ENCODE data around the gene PACS2. TPM values are rescaled to one million over a fixed set of nuclear protein-coding genes. Genes with fewer than 3 reads are reported as not detected.
"Not testable (repeated sequence)": the region's sequence is repeated elsewhere in the genome, so short reads cannot be mapped to it uniquely, and the experiment has no call there.

PACS2 gene
- 1 to 10 TPM; 2.0 to 3.3 (median 2.7) TPM for polyA plus RNA-seq

DNA sequence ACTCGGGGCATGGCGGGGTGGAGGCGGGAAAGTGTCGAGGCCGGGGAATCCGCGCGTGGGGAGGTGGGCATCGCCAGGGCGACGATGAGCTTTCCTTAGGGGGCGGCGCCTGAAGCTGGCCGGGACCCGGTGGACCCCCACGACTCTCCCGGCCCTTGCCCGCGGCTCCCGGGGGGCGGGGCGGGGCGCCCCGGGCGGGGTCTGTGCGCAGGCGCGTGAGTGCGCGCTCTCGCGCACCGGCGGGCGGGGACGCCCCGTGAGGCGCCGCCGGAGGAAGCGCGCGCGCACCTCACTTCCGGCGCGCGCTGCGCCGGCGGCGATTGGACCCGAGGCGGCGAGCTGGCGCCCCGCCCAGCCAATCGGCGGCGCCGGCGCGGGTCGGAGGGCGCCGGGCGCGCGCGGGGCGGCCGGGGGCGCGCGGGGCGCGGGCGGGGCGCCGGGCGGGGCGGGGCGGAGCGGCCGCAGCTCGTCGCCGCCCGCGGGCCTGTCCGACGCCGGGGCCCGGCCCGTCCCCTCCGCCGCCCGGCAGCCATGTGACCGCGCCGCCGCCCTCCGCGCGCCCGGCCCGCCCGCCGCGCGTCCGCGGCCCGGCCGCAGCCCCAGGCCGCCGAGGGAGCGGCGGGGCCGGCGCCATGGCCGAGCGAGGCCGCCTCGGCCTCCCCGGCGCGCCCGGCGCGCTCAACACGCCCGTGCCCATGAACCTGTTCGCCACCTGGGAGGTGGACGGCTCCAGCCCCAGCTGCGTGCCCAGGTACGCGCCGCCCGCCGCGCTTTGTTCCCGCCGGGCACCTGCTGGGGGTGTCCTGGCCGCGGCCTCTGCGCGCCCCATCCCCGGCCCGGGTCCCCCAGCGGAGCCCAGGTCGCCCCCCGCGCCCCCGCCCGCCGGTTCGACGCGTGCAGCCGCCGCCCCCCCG lies at the start of gene PACS2:
Gene PACS2 (plus strand): TSS at position 462 of the 914 bp plus-strand sequence. CDS start 171 bp downstream, at position 633.
- Mint-ChIP-seq H3K4me1 (peaks cover 22 to 30% of the 10 kb centered on the region in 2 donors), H3K27me3 (ENCODE audit: low read depth in 3 of 3) (peaks cover 7 to 13% (median 12%) of the 10 kb centered on the region in 3 donors), H3K36me3 (no peaks in the 10 kb centered on the region), H3K27ac (peak within 1 kb of the TSS; percentile 80 to 93 (median 88)), H3K4me3 (peak within 1 kb of the TSS; percentile 85 to 89 (median 88)), H3K9me3 (no peaks in the 10 kb centered on the region)
- DNase-seq, result peak; percentile 80 to 87 (median 86)

DNA sequence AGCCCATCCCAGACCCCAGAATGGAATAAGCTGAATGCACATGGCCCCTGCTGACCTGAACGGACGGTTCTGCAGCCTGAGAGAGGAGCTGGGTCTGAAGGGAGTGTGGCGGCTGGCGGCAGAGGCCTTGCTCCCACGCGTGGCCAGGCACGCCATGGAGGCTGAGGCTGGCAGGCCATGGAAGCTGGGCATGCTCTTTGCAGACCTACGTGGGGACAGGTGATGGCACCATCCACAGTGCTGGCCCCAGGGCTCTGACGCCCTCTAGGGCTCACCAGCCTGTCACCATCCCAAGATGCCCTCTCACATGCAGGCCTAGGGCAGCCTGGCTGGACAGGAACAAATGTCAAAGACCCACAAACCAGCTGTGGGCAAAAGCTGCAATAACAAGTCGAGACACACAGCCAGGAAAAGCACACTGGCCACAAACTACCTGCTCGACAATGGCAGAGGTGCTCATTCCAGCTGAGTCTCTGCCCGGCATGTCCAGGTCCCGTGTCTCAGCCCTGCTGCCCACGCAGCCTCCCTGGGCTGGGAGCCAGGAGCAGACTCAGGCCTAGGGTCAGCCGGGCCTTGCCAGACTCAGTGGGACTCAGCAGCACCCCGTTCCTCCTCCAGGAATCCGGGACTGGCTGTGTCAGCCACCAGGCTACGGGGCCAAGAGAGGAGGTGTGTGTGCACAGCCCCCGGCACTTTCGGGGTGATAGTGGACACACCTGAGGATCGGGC lies 46.6 kb upstream of the PACS2 start:
- peaks cover 7 to 15% of the 10 kb centered on the region in 2 donors for H3K4me1 Mint-ChIP-seq
- H3K9me3 Mint-ChIP-seq, result no peaks in the 10 kb centered on the region
- peaks cover 0 to 4% (median 0%) of the 10 kb centered on the region in 3 donors for H3K36me3 Mint-ChIP-seq
- peaks cover 0 to 4% (median 2%) of the 10 kb centered on the region in 3 donors for H3K27me3 Mint-ChIP-seq (ENCODE audit: low read depth in 3 of 3)
- DNase-seq, result no peak
- H3K27ac Mint-ChIP-seq, result no peak overlapping the region
- H3K4me3 Mint-ChIP-seq, result no peak overlapping the region

DNA sequence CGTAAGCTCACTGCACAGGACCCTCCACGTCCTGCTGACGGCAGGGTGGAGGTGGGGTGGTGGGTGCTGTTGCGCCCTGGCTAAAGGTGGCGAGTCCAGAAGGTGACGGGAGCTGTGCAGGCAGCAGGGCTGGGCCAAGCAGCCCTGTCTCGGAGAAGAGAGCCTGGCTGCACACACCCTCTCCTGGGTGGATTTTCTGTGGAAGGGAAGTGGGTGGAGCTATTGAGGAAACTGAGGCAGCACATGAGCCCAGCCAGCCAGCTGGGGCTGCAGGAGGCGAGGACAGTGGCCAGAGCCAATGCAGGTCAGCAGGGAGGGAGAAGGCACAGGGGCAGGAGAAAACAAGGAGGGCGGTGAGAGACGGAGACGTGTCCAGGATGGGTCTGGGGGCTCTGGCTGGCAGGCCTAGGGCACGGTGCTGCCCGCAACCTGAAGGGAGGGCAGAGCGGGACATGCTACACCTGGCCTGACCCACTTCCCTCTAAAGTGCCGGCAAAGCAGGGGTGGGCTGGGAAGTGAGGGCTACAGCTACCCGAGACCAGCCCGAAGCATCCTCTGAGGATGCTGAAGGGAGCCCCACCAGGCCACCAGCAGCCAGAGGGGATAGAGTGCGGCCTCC lies 45.7 kb upstream of the PACS2 start:
- Mint-ChIP-seq H3K36me3 (peaks cover 0 to 4% (median 0%) of the 10 kb centered on the region in 3 donors), H3K9me3 (no peaks in the 10 kb centered on the region), H3K4me1 (peaks cover 8 to 15% of the 10 kb centered on the region in 2 donors), H3K4me3 (no peak overlapping the region), H3K27ac (no peak overlapping the region), H3K27me3 (ENCODE audit: low read depth in 3 of 3) (peaks cover 0 to 4% (median 2%) of the 10 kb centered on the region in 3 donors)
- no peak for DNase-seq

DNA sequence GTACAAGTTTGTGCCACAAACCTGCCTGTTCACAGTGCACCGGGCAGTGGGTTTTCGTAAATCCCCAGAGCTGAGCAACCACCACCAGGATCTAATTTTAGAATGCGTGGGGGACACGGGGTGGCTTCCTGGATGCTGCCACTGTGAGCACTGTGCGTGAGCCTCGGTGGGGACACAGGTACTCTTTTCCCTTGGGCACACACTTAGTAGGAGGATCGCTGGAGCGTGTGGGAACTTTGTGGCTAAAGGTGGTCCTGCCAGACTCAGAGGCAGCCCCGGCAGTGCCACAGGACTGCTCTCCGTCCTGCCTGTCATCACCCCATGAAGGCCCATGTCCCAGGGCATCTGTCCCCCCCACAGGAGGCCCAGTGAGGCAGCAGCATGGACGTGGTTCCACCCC lies 45.1 kb upstream of the PACS2 start:
- H3K36me3 Mint-ChIP-seq, result peaks cover 0 to 4% (median 0%) of the 10 kb centered on the region in 3 donors
- H3K9me3 Mint-ChIP-seq, result no peaks in the 10 kb centered on the region
- DNase-seq, result no peak
- H3K4me1 Mint-ChIP-seq, result peaks cover 12 to 15% of the 10 kb centered on the region in 2 donors
- no peak overlapping the region for H3K27ac Mint-ChIP-seq
- H3K4me3 Mint-ChIP-seq, result no peak overlapping the region
- peaks cover 0 to 9% (median 2%) of the 10 kb centered on the region in 3 donors for H3K27me3 Mint-ChIP-seq (ENCODE audit: low read depth in 3 of 3)

DNA sequence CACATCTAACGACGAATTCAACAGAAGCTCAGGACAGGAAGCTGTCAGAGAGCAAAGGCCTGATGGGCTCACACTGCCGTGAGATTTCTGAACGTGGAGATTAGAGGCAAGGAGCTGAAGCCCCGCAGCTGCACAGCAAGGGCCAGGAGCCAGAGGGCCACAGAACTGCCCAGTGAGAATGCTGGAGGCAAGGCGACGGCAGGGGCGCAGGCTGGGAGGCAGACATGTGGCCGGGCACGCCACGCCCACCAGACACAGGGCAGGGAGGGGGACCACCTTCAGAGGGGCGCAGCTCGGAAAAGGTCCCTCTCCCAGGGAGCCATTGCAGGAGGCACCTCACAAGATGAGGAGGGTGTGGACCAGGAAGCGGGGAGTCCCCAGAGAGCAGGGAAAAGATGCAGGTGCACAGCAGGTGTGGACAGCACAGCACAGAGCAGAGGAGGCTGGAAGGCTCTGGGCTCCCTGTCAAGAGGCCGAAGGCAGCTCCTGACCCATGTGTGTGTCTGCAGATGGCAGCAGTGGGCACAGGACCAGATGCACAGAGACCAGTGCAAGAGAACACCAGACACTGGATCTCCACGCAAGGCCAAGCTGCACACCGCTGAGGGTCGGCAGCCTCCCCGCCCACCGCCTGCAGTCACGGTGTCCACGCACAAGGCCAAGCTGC lies 43.2 kb upstream of the PACS2 start:
- Mint-ChIP-seq H3K4me1 (peaks cover 12 to 21% of the 10 kb centered on the region in 2 donors), H3K36me3 (peaks cover 0 to 4% (median 0%) of the 10 kb centered on the region in 3 donors), H3K27ac (peak overlapping the region in 5 of 6 donors; percentile 14 to 71 (median 22)), H3K27me3 (ENCODE audit: low read depth in 3 of 3) (peaks cover 0 to 12% (median 2%) of the 10 kb centered on the region in 3 donors), H3K9me3 (no peaks in the 10 kb centered on the region), H3K4me3 (no peak overlapping the region)
- no peak for DNase-seq

DNA sequence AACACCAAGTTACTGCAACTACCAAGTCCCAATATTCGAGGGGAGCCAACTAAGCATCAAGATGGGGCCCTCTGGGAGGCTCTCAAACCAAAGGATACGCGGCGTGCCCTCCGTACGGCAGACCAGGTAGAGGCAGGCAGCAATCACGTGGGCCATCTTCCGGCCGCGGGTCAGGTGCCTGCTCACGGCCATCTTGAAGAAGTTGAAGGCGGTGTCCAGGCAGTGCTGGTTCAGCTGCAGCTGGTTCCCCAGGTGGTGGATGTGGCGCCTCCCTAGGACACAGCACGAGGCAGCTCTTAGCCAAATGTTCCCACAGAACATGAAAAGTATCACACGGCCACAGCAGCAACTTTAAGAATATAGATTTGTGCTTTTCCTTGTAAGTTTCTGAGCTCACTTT lies 41.9 kb upstream of the PACS2 start:
- Mint-ChIP-seq H3K36me3 (peaks cover 0 to 4% (median 0%) of the 10 kb centered on the region in 3 donors), H3K4me3 (no peak overlapping the region), H3K27me3 (ENCODE audit: low read depth in 3 of 3) (peaks cover 0 to 10% (median 0%) of the 10 kb centered on the region in 3 donors), H3K9me3 (no peaks in the 10 kb centered on the region), H3K4me1 (peaks cover 6 to 19% of the 10 kb centered on the region in 2 donors), H3K27ac (peak overlapping the region in 4 of 6 donors; percentile 11 to 55 (median 18))
- DNase-seq, result no peak

DNA sequence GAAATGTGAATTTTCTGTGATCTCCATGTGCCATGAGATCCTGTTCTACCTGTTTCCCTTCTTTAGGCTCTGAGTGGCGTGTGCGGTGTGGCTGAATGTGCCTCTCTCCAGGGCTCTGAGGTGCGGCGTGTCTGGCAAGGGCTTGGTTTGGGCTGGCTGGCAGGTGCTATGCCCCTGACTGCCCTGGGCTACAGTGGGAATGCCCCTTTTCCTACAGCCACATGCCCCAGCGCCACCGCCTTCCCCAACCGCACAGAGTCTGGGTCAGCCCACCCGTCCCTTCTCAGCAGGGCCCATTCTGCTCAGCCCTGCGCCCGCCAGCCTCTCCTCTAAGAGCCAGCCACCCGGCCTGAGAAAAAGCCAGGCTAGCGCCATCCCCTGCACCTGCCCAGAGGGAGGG lies 41.5 kb upstream of the PACS2 start:
- no peak for DNase-seq
- peaks cover 0 to 4% (median 0%) of the 10 kb centered on the region in 3 donors for H3K36me3 Mint-ChIP-seq
- H3K4me1 Mint-ChIP-seq, result peaks cover 6 to 19% of the 10 kb centered on the region in 2 donors
- peaks cover 0 to 10% (median 0%) of the 10 kb centered on the region in 3 donors for H3K27me3 Mint-ChIP-seq (ENCODE audit: low read depth in 3 of 3)
- no peaks in the 10 kb centered on the region for H3K9me3 Mint-ChIP-seq
- H3K27ac Mint-ChIP-seq, result peak overlapping the region in 4 of 6 donors; percentile 11 to 55 (median 18)
- no peak overlapping the region for H3K4me3 Mint-ChIP-seq

DNA sequence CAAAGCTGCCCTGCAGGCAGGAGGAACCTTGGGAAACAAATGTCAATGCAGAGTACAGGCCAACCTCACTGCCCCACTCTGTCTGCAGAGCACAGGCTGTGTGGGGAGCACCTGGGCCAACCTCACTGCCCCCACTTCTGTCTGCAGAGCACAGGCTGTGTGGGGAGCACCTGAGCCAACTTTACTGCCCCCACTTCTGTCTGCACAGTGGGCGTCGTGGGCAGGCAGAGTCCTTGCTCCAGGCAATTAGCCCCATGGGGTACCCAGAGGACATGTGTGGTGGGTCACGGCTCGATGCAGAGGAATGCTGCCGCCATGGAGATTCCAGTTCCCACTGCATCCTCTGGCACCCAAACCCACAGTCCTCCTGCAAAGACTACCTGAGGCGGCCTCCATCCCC lies 39.9 kb upstream of the PACS2 start:
- Mint-ChIP-seq H3K4me3 (no peak overlapping the region), H3K27me3 (ENCODE audit: low read depth in 3 of 3) (peaks cover 0 to 14% (median 0%) of the 10 kb centered on the region in 3 donors), H3K36me3 (peaks cover 0 to 4% (median 0%) of the 10 kb centered on the region in 3 donors), H3K27ac (peak overlapping the region in 5 of 6 donors; percentile 34 to 91 (median 82)), H3K9me3 (no peaks in the 10 kb centered on the region), H3K4me1 (peaks cover 13 to 20% of the 10 kb centered on the region in 2 donors)
- no peak for DNase-seq

DNA sequence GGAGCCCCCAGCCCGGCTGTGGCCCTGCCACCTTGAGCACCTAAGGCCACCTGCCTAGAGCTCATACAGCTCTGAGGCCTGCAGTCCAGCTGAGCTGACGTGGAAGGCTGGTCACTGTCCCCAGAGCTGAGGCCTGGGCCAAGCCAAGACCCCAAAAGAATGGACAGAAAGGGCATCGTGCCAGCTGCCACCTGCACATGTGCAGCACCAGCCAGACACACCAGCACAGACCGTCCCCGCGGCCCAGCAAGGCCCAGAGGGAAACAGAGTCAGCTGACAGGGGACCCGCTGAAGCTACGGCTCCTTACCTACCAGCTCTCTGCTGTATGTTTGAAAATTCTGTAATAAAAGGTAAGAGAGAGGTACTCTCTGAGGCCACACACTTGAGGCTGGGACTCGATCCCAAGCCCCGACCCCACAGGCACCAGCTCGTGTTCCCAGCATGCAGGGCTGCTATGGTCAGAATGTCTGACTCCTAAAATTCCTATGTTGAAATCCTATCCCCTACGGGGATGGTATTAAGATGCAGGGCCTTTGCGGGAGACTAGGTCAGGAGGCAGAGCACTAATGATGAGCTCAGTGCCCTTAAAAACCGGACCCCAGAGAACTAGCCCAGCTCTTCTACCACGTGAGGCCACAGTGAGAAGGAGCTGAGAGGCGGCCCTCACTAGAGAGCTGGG lies 39.1 kb upstream of the PACS2 start:
- peaks cover 14 to 20% of the 10 kb centered on the region in 2 donors for H3K4me1 Mint-ChIP-seq
- peaks cover 0 to 4% (median 0%) of the 10 kb centered on the region in 3 donors for H3K36me3 Mint-ChIP-seq
- H3K4me3 Mint-ChIP-seq, result peak overlapping the region in 2 of 5 donors; percentile 31 to 51
- H3K9me3 Mint-ChIP-seq, result no peaks in the 10 kb centered on the region
- peaks cover 0 to 14% (median under 1%) of the 10 kb centered on the region in 3 donors for H3K27me3 Mint-ChIP-seq (ENCODE audit: low read depth in 3 of 3)
- H3K27ac Mint-ChIP-seq, result peak overlapping the region; percentile 66 to 91 (median 85)
- DNase-seq, result no peak

DNA sequence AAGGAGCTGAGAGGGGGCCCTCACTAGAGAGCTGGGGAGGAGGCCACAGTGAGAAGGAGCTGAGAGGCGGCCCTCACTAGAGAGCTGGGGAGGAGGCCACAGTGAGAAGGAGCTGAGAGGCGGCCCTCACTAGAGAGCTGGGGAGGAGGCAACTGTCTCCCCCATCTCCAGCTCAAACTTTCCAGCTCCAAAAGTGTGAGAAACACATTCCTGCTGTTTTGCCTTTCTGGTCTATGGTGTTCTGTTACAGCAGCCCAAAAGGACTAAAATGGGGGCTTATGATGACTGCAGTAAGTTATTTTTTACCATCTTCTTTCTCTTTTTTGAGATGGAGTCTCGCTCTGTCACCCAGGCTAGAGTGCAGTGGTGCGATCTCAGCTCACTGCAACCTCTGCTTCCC lies 37.1 kb upstream of the PACS2 start:
- H3K4me1 Mint-ChIP-seq, result peaks cover 18 to 27% of the 10 kb centered on the region in 2 donors
- peak overlapping the region in 5 of 6 donors; percentile 30 to 82 (median 79) for H3K27ac Mint-ChIP-seq
- peaks cover 2 to 15% (median 2%) of the 10 kb centered on the region in 3 donors for H3K27me3 Mint-ChIP-seq (ENCODE audit: low read depth in 3 of 3)
- H3K4me3 Mint-ChIP-seq, result peak overlapping the region in 1 of 5 donors; percentile 29
- H3K9me3 Mint-ChIP-seq, H3K36me3 Mint-ChIP-seq, DNase-seq: not testable (repeated sequence)

DNA sequence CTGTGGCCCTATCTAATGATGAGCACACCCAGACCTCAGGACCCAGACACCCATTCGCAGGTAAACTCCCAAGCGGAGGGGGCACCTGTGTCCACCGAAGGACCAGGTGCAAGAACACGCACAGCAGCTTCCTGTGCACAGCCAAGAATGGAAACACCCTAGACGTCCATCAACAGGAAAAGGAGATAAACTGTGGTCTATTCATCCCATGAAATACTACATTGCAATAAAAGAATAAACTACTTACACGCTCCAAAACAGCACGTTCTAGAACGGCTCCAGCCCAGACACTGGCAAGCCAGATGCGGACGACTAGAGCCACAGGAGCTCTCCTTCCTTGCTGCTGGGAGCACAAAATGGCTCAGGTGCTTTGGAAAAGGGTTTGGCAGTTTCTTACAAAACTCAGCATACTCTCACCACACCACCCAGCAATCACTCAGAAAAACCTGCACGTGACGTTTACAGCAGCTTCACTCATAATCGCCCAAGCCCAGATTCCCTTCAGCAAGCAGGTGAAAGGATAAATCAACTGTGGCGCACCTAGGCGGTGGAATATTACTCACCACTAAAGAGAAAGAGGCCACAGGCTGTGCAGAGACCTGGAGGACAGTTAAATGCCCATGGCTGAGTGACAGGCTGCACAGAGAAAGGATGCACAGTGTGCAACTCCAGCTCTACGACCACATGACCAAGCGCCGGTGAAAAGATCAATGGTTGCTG lies 34.7 kb upstream of the PACS2 start:
- Mint-ChIP-seq H3K9me3 (no peaks in the 10 kb centered on the region), H3K27me3 (ENCODE audit: low read depth in 3 of 3) (peaks cover 2 to 9% (median 2%) of the 10 kb centered on the region in 3 donors), H3K4me3 (no peak overlapping the region), H3K27ac (no peak overlapping the region), H3K36me3 (no peaks in the 10 kb centered on the region), H3K4me1 (peaks cover 35% of the 10 kb centered on the region in 2 donors)
- no peak for DNase-seq

DNA sequence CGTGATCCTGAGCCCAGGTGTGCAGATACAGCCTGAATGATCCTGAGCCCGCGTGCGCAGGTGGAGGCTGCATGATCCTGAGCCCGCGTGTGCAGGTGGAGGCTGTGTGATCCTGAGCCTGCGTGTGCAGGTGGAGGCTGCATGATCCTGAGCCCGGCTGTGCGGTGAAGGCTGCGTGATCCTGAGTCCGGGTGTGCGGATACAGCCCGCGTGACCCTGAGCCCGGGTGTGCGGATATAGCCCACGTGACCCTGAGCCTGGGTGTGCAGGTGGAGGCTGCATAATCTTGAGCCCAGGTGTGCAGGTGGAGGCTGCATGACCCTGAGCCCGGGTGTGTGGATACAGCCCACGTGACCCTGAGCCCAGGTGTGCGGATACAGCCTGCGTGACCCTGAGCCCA lies 34.0 kb upstream of the PACS2 start:
- Mint-ChIP-seq H3K27me3 (ENCODE audit: low read depth in 3 of 3) (peaks cover 2 to 12% (median 2%) of the 10 kb centered on the region in 3 donors), H3K36me3 (peaks cover 0 to 6% (median 4%) of the 10 kb centered on the region in 3 donors), H3K9me3 (no peaks in the 10 kb centered on the region), H3K4me1 (peaks cover 34 to 37% of the 10 kb centered on the region in 2 donors), H3K27ac (no peak overlapping the region), H3K4me3 (no peak overlapping the region)
- no peak for DNase-seq
